Renal cortical epithelial cell (primary cell): Measurements from ENCODE around the gene NECAB3. TPM values are rescaled to one million over a fixed set of nuclear protein-coding genes. Genes with fewer than 3 reads are reported as not detected.

Experiments used
- DNase-seq: peaks from one replicate; pipeline ENCODE4 v3.0.0-alpha.2; 2011; ENCODE audit warnings: low read depth
- total RNA-seq: library from RNA; depleted of rRNA; stranded (reverse); fragments of >200 nt; gene quantifications from 2 replicates; pipeline ENCODE4 v1.2.3, GENCODE V29; 2014

NECAB3 gene
- total RNA-seq, 1 donor from 2014 or later, result 29.8 TPM

GRCh38 chr20:33677991-33678702 is 3.9 kb upstream of the NECAB3 start:
- no peak for DNase-seq

GRCh38 chr20:33676652-33677645 is 2.7 kb upstream of the NECAB3 start:
- DNase-seq, result no peak

GRCh38 chr20:33676121-33676520 is 1.9 kb upstream of the NECAB3 start:
- no peak for DNase-seq

GRCh38 chr20:33675136-33675959 is 1.1 kb upstream of the NECAB3 start:
- peak; percentile 7 for DNase-seq

DNA sequence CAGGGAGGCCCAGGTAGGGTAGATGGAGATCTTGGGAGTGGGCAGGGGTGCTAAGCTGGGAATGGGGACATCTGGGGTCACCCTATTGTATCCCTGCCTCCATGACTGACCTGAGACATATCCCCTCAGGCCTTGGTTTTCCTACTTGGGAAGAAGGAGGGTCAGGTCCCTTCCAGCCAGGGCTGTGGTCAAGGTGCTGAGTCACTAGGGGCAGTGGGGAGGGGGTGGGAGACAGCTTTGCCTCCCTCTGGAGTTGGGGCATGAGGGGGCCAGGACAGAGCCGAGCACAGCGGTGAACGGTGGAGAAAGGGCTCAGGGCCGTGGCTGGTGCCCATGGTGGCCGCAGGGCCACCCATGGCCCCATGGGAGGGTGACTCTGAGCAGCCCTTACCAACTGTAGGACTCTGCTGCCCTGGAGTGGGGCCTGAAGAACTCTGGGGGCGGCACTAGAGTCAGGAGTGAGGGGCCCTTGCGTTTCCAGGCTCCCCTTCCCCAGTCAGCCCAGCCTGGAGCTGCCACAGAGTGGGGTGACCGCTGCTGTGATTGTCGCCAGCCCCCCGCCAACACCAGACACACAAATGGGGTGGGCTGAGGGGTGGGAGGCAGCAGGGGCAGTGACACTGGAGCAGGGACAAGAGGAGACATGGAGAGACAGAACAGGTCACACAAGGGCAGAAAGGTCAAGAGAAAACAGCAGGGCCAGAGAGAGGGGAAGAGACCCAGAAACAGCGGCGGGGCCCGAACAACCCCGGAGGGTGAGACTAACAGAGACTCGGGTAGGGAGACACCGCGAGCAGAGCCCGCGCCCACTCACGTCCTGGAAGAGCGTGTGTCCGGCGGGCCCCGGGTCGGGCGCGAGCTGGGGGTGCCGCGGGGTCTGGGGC is 576 bp downstream of the NECAB3 start:
- DNase-seq, result peak; percentile 44

GRCh38 chr20:33673114-33673409 is 1.2 kb downstream of the NECAB3 start:
- no peak for DNase-seq

DNA sequence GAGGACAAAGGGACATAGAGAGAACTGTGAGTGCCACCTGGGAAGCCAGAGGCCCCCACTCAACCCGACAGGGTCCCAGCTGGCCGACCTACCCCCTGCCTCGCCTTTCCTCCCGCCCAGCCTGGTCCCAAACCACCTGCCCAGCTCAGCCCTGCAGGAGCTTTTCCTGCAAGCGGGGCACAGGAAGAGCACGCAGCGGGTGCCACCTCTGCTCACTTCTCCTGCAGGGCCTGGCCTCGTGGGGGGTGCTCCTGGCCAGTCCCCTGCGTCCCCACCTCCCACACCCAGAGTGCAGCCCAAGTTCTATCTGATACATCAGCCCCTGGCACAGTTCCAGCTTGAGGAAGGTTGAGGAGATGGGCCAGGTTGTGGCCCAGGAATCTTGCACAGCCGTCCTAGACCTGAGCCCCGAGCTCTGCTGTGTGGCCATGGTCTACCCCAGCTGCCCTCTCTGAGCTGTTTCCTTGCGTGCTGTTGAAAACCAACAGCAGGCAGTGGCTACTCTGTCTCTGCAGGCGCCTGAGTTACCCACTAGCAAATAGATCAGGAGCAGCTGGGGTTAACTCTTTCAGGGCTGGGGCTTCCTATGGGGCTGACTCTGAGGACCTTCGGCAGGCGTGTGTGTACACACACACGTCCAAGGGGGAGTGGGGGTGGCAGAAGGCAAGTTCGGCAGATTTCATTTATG is 1.7 kb downstream of the NECAB3 start:
- no peak for DNase-seq

GRCh38 chr20:33671573-33672288 is 2.5 kb downstream of the NECAB3 start:
- DNase-seq, result no peak

DNA sequence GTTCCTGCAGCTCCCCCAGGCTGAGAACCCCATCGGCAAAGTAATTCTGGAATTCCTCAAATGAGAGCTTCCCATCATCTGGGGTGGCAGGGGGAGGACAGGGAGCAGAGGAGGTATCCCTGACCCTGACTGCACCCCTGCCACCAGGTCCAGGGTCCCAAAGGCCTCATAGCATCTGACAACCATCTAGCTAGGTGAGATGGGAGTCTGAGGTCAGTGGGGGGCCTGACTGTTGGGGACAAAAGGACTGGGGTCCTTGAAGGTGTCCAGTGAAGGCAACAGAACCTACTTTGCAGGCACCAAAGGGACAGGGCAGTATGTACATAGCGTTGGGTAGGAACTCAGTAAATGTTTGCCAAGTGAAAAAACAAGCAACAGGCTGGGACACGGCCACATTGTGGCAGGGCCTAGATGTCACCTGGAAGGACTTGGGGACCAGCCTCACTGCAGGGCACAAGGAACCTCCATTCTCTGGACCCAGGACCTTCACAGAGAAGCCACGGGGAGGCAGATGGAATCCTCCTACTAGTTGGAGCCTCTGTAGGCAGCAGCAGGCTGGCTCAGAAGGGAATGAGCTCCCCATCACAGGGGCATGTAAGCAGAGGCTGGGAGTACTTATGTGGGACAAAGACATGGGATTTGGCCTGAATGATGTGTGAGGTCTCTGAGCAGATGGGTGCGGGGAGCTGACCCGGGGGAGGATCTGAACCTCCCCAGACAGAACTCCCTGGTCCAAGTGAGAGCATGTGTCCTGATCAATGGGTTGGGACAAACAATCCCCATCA is 3.3 kb downstream of the NECAB3 start:
- no peak for DNase-seq

DNA sequence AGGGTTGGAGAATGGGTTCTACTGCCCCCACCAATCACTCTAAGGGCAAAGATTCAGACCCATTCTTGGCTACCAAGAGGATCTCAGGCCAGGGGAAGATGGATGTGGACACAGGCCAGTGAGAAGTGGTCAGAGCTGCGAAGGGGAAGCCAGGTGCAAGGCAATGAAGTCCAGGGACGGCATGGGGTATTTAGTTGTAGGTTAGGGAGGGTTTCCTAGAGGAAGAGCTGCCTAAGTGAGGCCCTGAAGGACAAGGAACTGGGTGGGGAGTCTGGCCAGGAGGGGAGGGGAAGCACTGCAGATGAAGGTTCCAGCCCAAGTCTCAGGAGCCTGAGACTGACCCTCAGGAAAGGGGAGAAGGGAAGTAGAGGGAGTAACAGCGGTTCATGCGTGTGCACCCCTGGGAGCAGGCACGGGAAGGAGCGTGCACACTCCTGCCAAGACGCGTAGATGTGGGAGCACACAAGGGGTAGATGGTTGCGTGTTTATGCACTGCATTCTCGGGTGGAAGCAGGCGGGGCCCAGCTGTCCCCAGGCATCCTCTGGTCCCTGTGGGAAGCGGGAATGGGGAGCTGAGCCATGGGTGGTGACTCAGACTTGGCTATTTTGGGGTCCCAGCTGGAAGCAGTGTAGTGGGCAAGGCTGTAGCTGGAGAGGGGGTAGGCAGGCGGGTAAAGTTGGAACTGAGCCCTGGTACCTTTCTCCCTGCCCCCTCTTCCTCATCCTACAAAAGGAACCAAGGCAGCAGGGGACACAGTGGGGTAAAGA is 4.2 kb downstream of the NECAB3 start:
- DNase-seq, result no peak

DNA sequence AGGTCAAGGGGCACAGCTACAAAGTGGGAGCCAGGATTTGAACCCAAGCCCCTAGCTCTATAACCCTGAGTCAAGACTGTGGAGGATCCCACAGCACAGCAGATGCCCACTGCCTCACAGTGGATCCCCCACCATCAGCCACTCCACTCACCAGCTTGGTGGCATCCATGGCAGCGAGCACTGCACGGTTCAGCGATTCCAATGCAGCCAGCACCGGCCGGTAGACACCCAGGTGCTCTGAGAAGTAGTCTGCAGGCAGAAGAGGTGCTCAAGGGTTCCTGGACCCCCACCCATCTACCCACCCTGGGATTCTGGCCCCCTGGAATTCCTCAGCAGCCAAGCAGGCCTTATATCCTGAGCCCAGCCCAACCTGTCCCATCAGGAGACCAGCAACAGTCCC is 5.0 kb downstream of the NECAB3 start:
- no peak for DNase-seq

DNA sequence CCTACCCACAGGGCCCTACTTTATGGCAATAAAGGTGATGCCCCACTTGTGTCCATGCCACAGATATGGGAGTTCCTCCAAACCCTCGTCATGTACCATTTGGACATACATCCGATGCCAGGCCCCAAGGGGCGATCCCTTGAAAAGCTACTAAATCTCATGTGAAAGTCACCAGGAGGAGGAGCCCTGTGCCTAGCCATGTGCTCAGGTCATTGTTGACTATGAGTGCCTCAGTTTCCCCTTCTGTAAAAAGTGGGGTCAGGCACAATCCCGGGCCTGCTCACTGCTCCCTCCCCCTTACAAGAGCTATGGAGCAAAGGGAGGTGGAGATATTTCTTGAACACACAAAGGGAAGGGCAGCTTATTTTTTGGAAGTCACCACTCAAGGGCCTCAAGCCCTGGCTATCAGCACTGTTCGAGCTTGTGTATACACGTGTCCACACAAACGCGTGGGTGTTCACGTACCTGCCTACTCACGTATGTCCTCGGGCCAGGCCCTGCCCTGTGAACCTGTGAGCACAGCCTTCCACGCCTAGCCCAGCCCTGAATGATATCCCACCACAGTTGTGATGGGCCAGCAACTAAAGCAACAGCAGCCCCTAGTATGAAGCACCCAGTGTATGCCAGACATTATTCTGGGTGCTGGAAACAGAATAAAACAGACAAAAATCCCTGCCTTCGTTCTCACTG is 5.6 kb downstream of the NECAB3 start:
- no peak for DNase-seq

GRCh38 chr20:33667676-33668465 is 6.4 kb downstream of the NECAB3 start:
- peak; percentile 41 for DNase-seq

DNA sequence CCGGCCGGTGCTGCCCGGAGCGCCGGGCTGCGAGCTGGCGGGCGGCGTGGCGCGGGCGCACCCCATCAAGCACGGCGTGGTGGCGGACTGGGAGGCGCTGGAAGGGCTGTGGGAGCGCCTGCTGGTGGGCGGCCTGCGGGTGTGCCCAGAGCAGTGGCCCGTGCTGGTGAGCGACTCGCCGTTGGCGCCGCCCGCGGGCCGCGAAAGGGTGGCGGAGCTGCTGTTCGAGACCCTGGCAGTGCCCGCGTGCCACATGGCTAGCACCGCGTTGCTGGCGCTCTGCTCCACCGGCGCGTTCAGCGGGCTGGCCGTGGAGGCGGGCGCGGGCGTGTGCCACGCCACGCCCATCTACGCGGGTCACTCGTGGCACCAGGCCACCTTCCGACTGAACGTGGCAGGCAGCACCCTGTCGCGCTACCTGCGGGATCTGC is 7.0 kb downstream of the NECAB3 start:
- no peak for DNase-seq

DNA sequence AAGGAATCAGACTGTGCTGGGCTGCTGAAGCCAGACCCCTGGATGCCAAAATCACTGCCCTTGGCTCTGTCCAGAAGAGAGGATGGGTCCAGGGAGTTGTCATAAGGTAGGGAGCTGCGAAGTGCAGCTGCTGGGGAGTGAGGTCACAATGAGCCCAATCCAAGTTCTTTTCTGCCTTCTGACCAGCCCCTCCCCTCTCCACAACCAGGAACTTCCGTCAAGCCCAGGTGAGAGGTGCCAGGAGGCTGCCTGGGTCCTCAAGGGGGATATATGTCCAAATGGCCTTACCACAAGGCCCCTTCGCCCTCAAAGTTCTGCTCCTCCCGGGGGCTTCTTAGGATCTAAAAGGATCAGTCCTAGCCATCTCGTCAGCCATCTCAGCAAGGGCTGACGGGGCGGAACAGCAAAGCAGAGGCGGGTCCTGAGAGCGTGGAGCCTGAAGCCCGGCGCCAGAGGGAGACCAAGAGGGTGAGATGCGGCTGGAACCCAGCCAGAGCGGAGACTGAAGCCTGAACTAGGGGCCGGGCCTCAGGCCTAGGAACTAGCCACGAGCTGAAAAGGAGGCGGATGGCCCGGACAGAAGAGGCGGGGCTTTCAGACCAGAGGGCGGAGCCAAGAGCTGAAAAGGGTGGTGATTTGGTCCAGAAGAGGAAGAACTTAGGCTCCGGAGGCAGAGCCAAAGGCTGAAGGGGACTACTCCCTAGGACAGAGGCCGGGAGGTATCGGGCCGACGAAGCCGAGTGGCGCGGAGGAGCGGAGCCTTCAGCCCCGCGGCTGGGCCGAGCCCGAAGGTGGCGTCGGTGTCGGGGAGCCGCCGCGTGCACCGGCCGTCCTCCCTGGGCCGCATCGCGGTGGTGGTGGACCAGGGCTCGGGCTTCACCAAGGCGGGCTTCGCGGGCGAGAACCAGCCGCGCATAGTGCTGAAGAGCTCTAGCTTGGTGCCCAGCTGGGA is 7.7 kb downstream of the NECAB3 start, which contains the start of gene ACTL10:
Gene ACTL10 (plus strand): TSS at position 651 of the 952 bp plus-strand sequence. CDS start 555 bp downstream, outside the sequence.
- DNase-seq, result peak; percentile 94

- DNase-seq, result no peak
These were observed 9.5 kb downstream of the NECAB3 start for GRCh38 chr20:33664762-33665144.
